ENCODE measurements around the gene GMFB. TPM values are rescaled to one million over a fixed set of nuclear protein-coding genes. Genes with fewer than 3 reads are reported as not detected.

The GMFB gene
- total RNA-seq, 1 experiment from 2014 or later: 79.2 TPM

GRCh38 chr14:54453252-54453651, 35.5 kb downstream of the GMFB start:
- H3K9ac ChIP-seq (ENCODE audit: extremely low read depth, insufficient read length, low read length): no peak overlapping the region
- no peaks in the 10 kb centered on the region for H3K4me1 ChIP-seq (ENCODE audit: insufficient read depth, low read length)
- H3K27me3 Mint-ChIP-seq (ENCODE audit: low read depth): no peaks in the 10 kb centered on the region
- H3K79me1 ChIP-seq (ENCODE audit: insufficient read depth, low read depth, low read length, poor library complexity, severe bottlenecking): no peaks in the 10 kb centered on the region
- peaks cover 3 to 7% of the 10 kb centered on the region in 2 experiments for H3K4me1 Mint-ChIP-seq
- H2BK120ac ChIP-seq (ENCODE audit: low read depth, low read length, poor library complexity, severe bottlenecking): no peak overlapping the region
- H3K36me3 Mint-ChIP-seq (ENCODE audit: insufficient read depth in 1 of 3, low read depth in 3 of 3): no peaks in the 10 kb centered on the region
- no peak overlapping the region for H2BK5ac ChIP-seq (ENCODE audit: insufficient read length, low read length)
- no peak overlapping the region for H4K5ac ChIP-seq (ENCODE audit: insufficient read length, low read depth, low read length)
- no peak overlapping the region for H3K18ac ChIP-seq (ENCODE audit: insufficient read length, low read depth, low read length)
- no peak overlapping the region for H4K91ac ChIP-seq (ENCODE audit: insufficient read length, low read depth, low read length)
- H3T11ph ChIP-seq (ENCODE audit: low read length): no peak overlapping the region
- peaks cover 0 to 1% of the 10 kb centered on the region in 2 experiments; a peak in 2 of 5 replicates for H3K9me3 Mint-ChIP-seq
- H3K14ac ChIP-seq (ENCODE audit: insufficient read depth, low read length): no peak overlapping the region
- no peak overlapping the region for H2AFZ ChIP-seq (ENCODE audit: low read length)
- no peaks in the 10 kb centered on the region for H3K27me3 ChIP-seq (ENCODE audit: insufficient read depth, low read length)
- H3K4me2 ChIP-seq (ENCODE audit: insufficient read depth, insufficient read length, low read length): no peak overlapping the region
- H2BK12ac ChIP-seq (ENCODE audit: insufficient read length, low read depth, low read length): no peak overlapping the region
- H3K56ac ChIP-seq (ENCODE audit: insufficient read length, low read depth, low read length): no peak overlapping the region
- no peak overlapping the region for H2AK5ac ChIP-seq (ENCODE audit: insufficient read length, low read length)
- H3K4me3 Mint-ChIP-seq: no peak overlapping the region
- H4K8ac ChIP-seq (replicated peaks; ENCODE audit: insufficient read length, low read depth, low read length): no peak overlapping the region
- DNase-seq: no peak
- H3K27ac Mint-ChIP-seq: no peak overlapping the region
- no peak overlapping the region for H3K27ac ChIP-seq (ENCODE audit: insufficient read length, low read depth, low read length)
- H3K23ac ChIP-seq (ENCODE audit: insufficient read length, low read depth, low read length): no peak overlapping the region
- H3K79me2 ChIP-seq (ENCODE audit: insufficient read depth, low read length): no peaks in the 10 kb centered on the region
- no peaks in the 10 kb centered on the region for H4K20me1 ChIP-seq (ENCODE audit: control insufficient read depth, insufficient read depth, insufficient read length)
- no CpG with 5 or more reads among the region's 3 CpGs for WGBS (ENCODE audit: extremely low coverage, insufficient read length, low lambda C conversion rate)
- no peak overlapping the region for H3K4ac ChIP-seq (ENCODE audit: low read depth, low read length)
- no peak overlapping the region for H2BK15ac ChIP-seq (ENCODE audit: low read depth, low read length)
- TF ChIP-seq CTCF (conservative IDR thresholded peaks at IDR 0.05): no peak
- no peak overlapping the region for H2BK20ac ChIP-seq (ENCODE audit: low read depth, low read length, poor library complexity, severe bottlenecking)
- H3K23me2 ChIP-seq (ENCODE audit: insufficient read length, low read depth, low read length, poor library complexity, severe bottlenecking): no peaks in the 10 kb centered on the region
- no peaks in the 10 kb centered on the region for H3K9me3 ChIP-seq (ENCODE audit: control insufficient read depth, low read depth, low read length)
